ENCODE results near the gene RUVBL2.
"Not testable (repeated sequence)": the region's sequence is repeated elsewhere in the genome, so short reads cannot be mapped to it uniquely, and the experiment has no call there.

- TF ChIP-seq CTCF, POLR2A (IDR thresholded peaks at IDR 0.05): not testable (repeated sequence)
These were observed 46.0 kb downstream of the RUVBL2 start for GRCh38 chr19:49039736-49040135.
